GM19035 (cell line): ENCODE measurements around the gene ZAR1.
"Not testable (repeated sequence)": the region's sequence is repeated elsewhere in the genome, so short reads cannot be mapped to it uniquely, and the experiment has no call there.

Experiments
- ATAC-seq: cut with Tn5 transposase; IDR thresholded peaks from one replicate; pipeline ENCODE4 v1.9.1; 2021; ENCODE audit not compliant: unreplicated experiment

Gene ZAR1, protein sequence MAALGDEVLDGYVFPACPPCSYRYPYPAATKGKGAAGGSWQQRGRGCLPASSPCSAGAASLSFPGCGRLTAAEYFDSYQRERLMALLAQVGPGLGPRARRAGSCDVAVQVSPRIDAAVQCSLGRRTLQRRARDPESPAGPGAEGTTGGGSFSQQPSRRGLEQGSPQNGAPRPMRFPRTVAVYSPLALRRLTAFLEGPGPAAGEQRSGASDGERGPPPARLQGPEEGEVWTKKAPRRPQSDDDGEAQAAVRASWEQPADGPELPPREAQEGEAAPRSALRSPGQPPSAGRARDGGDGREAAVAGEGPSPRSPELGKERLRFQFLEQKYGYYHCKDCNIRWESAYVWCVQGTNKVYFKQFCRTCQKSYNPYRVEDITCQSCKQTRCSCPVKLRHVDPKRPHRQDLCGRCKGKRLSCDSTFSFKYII

GRCh38 chr4:48490012-48490679 lies at the start of gene ZAR1:
Gene ZAR1, plus strand, starts transcription at chr4:48490252. Its CDS starts 40 bp downstream, at chr4:48490292.
- ATAC-seq: no peak

GRCh38 chr4:48440914-48441313 lies 49.1 kb upstream of the ZAR1 start:
- not testable (repeated sequence) for ATAC-seq

GRCh38 chr4:48445704-48446103 lies 44.3 kb upstream of the ZAR1 start:
- ATAC-seq: no peak

DNA sequence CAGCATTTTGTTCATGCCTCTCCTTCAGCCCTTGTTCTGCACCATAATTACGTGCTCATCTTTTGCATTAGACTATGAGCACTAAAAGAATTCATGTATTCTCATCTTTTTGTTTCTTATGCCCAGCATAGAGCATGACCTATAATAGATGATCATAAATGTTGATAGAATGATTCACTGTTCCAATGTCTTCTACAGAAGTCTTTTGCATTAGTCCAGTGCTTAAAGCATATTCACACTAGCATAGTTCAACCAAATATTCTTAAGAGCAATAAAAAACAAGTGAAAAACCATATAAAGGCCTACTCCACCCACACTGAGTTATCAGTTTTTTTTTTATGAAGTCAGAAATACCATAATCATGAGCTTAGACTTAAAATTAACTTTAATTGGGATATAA lies 43.4 kb upstream of the ZAR1 start:
- ATAC-seq: no peak

DNA sequence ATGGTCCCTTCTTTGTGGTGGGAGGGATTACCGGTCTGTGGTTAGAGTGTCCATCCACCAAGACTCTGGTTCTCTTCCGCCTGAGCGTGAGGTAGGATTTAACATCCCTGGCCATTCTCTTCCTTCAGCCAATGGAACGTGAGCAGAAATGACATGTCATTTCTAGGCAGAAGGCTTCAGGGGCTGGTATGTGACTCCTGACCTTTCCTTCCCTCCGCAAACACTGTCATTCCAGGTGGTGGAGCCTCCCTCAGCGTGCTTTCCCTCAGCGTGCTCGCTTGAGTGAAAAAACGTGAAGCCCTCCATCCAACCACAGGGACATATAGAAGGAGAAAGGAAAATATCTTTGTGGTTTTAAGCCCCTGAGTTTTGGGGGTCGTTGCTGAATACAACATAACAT lies 40.9 kb upstream of the ZAR1 start:
- no peak for ATAC-seq

GRCh38 chr4:48450740-48451139 lies 39.3 kb upstream of the ZAR1 start:
- no peak for ATAC-seq

DNA sequence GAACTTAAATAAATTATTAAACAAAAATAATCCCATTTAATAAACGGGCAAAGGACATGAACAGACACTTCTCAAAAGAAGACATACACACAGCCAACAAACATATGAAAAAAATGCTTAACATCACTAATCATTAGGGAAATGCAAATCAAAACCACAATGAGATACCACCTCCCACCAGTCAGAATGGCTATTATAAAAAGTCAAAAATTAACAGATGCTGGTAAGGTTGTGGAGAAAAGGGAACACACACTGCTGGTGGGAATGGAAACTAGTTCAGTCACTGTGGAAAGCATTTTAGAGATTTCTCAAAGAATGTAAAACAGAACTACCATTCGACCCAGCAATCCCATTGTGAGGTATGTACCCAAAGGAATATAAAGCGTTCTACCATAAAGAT lies 38.4 kb upstream of the ZAR1 start:
- ATAC-seq: not testable (repeated sequence)

- no peak for ATAC-seq
These were observed 35.5 kb upstream of the ZAR1 start for GRCh38 chr4:48454591-48454990.

DNA sequence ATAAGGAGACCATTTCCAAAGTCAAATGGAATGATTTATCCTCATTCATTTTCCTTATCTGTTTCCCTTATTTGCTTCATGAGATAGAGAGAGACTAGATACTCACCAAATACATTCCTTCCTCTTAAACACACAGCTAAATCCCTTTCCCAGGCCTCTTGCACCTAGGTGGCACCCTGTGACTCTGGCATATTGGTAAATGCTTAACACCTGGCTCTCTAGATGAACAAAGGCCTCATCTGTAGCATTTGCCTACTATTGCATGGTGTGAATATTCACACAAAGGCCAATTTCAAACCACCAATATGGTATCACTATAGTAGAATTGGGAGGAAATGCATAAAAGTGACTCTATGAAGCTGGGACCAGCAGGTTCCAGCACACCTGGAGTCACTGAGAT lies 29.1 kb upstream of the ZAR1 start:
- ATAC-seq: no peak

- ATAC-seq: no peak
These were observed 27.7 kb upstream of the ZAR1 start for GRCh38 chr4:48462363-48462762.

- no peak for ATAC-seq
These were observed 22.6 kb upstream of the ZAR1 start for GRCh38 chr4:48467442-48467841.

DNA sequence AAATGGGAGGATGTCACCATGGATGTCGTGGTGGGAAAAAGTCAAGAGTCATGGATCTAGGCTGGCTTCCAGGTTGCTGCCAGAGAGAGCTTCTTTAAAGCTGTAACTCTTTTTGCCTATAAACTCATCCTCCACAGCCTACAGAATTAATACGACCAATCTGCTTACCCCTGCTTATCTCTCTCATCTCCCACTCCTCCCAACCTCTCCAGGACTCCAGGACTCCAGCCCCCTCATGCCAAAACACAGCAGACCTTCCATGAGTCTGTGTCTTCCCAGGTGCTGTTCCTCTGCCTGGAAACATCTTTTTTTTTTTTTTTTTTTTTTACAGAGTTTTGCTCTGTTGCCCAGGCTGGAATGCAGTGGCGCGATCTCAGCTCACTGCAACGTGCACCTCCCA lies 22.2 kb upstream of the ZAR1 start:
- ATAC-seq: no peak

DNA sequence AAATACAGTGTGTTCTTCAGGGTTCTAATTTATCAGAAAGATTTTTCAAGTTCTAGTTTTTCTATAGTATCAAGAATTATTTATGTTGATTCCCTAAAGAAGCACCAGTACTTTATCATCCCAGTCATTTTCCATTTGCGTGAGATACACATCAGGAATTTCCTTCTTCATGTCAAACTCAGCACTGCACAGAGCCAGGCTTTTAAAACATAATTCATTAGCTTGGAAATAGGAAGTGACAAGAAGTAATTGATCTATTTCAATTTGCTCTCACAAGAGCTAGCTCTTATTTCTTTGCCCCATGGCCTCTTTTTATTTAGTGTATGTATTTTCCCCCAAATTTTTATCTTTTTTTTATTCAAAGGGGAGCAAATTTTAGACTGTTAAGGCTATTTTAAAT lies 19.9 kb upstream of the ZAR1 start:
- ATAC-seq: no peak

GRCh38 chr4:48470570-48470969 lies 19.5 kb upstream of the ZAR1 start:
- ATAC-seq: no peak

GRCh38 chr4:48472794-48473193 lies 17.3 kb upstream of the ZAR1 start:
- no peak for ATAC-seq

DNA sequence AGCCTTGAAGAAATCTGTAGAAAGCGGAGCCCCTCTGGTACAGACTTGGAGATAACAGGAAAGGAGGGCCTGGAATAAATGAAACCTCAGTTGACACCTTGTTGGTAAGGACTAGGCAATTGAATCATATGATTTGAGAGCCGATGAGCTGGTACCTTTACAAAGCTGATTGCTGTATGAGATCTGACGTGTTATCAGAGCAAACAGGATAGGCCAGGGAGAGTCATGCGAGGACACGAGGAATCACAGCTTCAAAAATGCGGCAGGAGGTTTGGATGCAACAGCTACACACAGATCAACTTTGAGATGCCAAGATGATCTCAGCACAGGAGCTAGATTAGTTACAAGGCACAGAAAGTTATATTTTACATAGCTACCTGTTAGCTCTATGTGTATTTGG lies 14.3 kb upstream of the ZAR1 start:
- ATAC-seq: no peak

DNA sequence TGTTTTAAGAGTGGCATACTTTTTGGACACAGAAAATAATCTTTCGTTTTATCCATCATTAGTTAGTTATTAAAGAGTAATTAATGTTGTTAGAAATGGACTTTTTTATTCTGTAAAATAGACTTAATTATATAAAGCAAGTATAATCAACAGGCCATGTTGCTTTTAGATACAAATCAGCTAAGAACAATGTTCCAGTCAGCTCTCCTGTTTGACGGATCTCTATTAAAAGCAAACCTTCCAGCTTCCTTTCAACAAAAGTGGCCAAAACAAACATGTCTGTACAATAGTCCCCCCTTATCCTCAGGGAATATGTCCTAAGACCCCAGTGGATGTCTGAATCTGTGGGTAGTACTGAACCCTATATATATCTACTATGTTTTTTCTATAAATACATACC lies 11.8 kb upstream of the ZAR1 start:
- no peak for ATAC-seq

DNA sequence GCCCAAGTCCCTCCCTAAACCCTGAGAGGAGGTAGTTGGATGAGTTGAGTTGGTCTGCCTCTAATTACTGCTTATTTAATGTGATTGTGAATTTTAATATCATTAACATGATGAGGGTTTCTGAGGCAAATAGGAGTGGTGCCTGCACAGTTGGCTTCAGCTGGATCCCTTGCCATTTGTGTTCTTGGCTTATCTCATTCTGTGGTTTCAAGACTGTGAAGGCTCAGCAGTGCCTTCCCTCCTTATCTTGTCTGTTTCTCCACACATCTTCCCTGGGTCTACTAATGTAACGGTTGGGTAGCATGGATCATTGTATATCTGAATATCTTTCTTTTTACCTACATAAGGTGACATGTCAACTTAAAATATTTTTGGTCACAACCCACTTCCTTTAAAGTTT lies 8.5 kb upstream of the ZAR1 start:
- ATAC-seq: no peak

DNA sequence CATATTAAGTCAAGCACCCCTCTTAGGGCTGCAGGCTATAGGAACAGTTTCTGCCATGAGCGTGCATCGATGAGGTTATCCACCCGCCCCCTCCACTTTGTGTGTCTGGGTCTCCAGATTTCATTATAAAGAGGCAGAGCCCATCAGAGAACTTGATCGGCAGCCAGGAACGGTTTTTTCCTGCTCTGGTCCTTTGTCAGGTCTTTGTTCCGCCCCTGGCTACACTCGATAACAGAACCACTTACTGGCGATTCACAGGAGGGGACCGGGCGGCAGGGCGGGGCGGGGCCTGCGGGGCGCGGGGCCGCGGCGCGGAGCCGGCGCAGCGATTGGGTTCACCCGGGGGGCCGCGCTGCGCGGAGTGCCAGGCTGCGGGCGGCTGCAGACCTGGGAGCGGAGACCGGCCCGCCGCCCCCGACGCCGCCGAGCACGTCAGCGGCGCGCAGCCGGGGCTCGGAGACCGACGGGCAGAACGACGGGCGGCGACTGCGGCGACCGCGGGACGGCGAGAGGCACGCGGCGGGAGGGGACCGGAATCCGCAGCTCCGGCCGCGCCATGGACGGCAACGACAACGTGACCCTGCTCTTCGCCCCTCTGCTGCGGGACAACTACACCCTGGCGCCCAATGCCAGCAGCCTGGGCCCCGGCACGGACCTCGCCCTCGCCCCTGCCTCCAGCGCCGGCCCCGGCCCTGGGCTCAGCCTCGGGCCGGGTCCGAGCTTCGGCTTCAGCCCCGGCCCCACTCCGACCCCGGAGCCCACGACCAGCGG lies 6.9 kb upstream of the ZAR1 start, which contains the start of gene SLC10A4:
Gene SLC10A4, plus strand, starts transcription at position 338 of the 771 bp plus-strand sequence. Its CDS starts 219 bp downstream, at position 557.
- ATAC-seq: no peak

DNA sequence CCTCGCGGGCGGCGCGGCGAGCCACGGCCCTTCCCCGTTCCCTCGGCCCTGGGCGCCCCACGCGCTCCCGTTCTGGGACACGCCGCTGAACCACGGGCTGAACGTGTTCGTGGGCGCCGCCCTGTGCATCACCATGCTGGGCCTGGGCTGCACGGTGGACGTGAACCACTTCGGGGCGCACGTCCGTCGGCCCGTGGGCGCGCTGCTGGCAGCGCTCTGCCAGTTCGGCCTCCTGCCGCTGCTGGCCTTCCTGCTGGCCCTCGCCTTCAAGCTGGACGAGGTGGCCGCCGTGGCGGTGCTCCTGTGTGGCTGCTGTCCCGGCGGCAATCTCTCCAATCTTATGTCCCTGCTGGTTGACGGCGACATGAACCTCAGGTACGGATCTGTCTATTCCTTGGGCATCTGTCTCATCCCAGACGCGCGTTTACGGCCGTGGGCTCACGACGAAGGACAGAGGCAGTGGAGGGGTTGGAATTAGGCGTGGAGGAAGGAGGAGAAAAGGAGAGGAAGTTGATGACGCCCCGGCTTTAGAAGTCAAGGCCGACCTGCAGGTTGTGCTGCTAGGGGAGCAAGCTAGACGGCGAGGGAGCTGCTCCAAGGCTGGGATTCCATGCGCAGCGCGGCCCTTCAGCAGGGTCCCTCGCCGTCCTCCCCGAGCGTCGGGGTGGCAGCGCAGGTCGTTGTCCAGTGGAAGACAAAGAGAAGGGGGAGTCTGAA lies 6.1 kb upstream of the ZAR1 start:
- no peak for ATAC-seq
